Epithelial cell of umbilical artery (primary cell): ENCODE measurements around the gene TRIM32. TPM values are rescaled to one million over a fixed set of nuclear protein-coding genes. Genes with fewer than 3 reads are reported as not detected.

ENCODE experiments used
- total RNA-seq: library from RNA; depleted of rRNA; stranded (reverse); fragments of >200 nt; gene quantifications from 2 replicates; pipeline ENCODE4 v1.2.3, GENCODE V29; 2014

The TRIM32 gene, protein sequence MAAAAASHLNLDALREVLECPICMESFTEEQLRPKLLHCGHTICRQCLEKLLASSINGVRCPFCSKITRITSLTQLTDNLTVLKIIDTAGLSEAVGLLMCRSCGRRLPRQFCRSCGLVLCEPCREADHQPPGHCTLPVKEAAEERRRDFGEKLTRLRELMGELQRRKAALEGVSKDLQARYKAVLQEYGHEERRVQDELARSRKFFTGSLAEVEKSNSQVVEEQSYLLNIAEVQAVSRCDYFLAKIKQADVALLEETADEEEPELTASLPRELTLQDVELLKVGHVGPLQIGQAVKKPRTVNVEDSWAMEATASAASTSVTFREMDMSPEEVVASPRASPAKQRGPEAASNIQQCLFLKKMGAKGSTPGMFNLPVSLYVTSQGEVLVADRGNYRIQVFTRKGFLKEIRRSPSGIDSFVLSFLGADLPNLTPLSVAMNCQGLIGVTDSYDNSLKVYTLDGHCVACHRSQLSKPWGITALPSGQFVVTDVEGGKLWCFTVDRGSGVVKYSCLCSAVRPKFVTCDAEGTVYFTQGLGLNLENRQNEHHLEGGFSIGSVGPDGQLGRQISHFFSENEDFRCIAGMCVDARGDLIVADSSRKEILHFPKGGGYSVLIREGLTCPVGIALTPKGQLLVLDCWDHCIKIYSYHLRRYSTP
- 16.9 and 18.2 TPM in 2 replicates for total RNA-seq

DNA sequence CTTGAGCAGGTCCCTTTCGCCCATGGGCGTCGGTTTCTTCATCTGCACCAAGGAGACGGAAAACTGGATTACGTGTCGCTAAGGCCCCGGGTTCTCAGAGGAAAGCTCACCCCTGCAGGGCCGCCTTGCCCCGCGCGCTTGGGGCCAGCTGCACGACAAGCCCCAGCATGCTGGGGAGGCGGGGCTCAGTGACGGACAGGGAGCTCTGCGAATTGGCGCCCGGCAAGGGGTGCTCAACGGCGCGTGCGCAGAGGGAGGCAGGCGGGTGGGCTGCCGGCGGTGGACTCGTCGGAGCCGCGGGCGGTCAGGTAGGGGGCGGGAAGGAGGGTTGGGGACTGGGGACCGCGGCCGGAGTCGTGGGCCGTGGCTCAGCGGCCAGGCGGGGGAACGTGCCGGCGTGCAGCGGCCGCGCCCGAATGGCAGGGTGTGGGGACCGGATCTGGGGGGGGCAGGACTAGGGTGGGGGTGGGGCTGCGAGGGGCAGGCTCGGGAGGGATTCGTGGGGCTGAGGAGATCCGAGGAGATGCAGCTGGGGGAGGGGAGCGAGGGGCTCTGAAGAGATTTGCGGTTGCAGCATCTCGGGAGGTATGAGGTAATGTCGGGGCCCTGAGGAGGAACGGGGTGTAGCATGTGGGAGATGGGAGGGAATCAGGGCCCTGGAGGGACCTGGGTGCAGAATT lies at the start of gene TRIM32:
TSS of gene TRIM32 (plus strand) at position 232 of the 680 bp plus-strand sequence. CDS start 10,438 bp downstream, outside the sequence.

